GM18868 (cell line): ENCODE measurements around the gene FRMD7.

Experiments used
- ATAC-seq: cut with Tn5 transposase; IDR thresholded peaks from one replicate; pipeline ENCODE4 v1.9.1; 2021; ENCODE audit warnings: mild to moderate bottlenecking, moderate library complexity; ENCODE audit not compliant: unreplicated experiment

Gene FRMD7

GRCh38 chrX:132037479-132037993 lies 90.3 kb downstream of the FRMD7 start:
- ATAC-seq: no peak

GRCh38 chrX:132034648-132035047 lies 93.2 kb downstream of the FRMD7 start:
- ATAC-seq: no peak

- peak; percentile 82 for ATAC-seq
Measured at GRCh38 chrX:132033166-132033565, 94.7 kb downstream of the FRMD7 start.

DNA sequence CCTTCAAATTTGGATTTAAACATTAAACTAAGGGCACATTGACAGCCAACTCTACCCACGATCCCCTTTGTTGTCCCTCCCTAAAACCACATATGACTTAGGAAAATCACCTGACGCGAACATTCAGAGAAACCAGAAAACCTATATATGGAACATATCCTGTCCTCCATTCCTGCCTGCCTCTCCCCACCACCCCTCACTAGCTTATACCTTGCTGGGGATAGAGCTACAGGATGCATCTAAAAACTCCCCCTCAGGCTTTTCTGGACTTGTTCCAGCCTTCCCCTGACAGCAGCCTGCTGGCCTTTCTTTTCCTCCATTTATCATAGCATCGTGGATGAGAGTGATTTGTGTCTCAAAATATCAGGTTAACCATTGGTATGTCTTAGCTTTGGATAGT lies 96.0 kb downstream of the FRMD7 start:
- ATAC-seq: no peak

DNA sequence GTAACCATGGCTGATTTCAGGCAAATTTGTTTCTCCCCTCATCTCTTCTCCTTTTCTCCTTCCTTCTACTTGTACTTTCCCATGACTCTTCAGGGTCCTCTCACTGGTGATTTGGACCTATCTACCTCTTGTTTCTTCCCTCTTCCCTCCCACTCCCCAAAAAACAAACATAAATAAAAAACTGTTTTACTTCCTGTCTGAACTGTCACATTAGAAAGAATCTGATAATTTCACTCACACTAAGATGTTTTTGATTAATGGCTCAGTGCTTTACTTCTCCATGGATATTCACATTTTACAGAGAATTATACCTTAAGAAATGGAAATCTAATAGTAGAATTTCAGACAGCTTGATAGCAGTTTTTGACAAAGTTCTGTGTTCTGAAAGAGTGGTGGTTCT lies 97.6 kb downstream of the FRMD7 start:
- ATAC-seq: no peak
